HG03378 (cell line): Measurements from ENCODE around the gene OR9Q2.
"Not testable (repeated sequence)": the region's sequence is repeated elsewhere in the genome, so short reads cannot be mapped to it uniquely, and the experiment has no call there.

Source experiments
- ATAC-seq: cut with Tn5 transposase; IDR thresholded peaks from one replicate; pipeline ENCODE4 v1.9.1; 2021; ENCODE audit warnings: mild to moderate bottlenecking, moderate library complexity; ENCODE audit not compliant: unreplicated experiment

OR9Q2 gene

GRCh38 chr11:58188770-58189169 lies at the start of gene OR9Q2:
OR9Q2 (plus strand) TSS chr11:58189070; CDS start chr11:58190491, 1,421 bp downstream.
- no peak for ATAC-seq

GRCh38 chr11:58142761-58143160 lies 46.1 kb upstream of the OR9Q2 start:
- no peak for ATAC-seq

- ATAC-seq = no peak
These were observed 36.1 kb upstream of the OR9Q2 start for GRCh38 chr11:58152781-58153180.

- no peak for ATAC-seq
These were observed 24.5 kb upstream of the OR9Q2 start for GRCh38 chr11:58164389-58164788.

GRCh38 chr11:58164990-58165389 lies 23.9 kb upstream of the OR9Q2 start:
- ATAC-seq = no peak

- no peak for ATAC-seq
These were observed 23.3 kb upstream of the OR9Q2 start for GRCh38 chr11:58165504-58166106.

- ATAC-seq = no peak
These were observed 11.3 kb upstream of the OR9Q2 start for GRCh38 chr11:58177409-58178054.

- ATAC-seq = no peak
These were observed 10.4 kb upstream of the OR9Q2 start for GRCh38 chr11:58178444-58178843.

- no peak for ATAC-seq
These were observed 9.2 kb upstream of the OR9Q2 start for GRCh38 chr11:58179648-58180047.

- no peak for ATAC-seq
These were observed 1.9 kb upstream of the OR9Q2 start for GRCh38 chr11:58186938-58187337.

- ATAC-seq = no peak
These were observed 3.4 kb downstream of the OR9Q2 start for GRCh38 chr11:58192229-58192628.

GRCh38 chr11:58193391-58193790 lies 4.5 kb downstream of the OR9Q2 start:
- no peak for ATAC-seq

GRCh38 chr11:58195939-58196338 lies 7.1 kb downstream of the OR9Q2 start:
- ATAC-seq = no peak

- ATAC-seq = no peak
These were observed 10.4 kb downstream of the OR9Q2 start for GRCh38 chr11:58199271-58199670.

- ATAC-seq = no peak
These were observed 15.2 kb downstream of the OR9Q2 start, which contains the start of gene OR1S2 for GRCh38 chr11:58204042-58204441. OR1S2 (minus strand) TSS chr11:58204142; CDS start chr11:58204142, 0 bp downstream.

GRCh38 chr11:58212420-58212819 lies 23.6 kb downstream of the OR9Q2 start, which contains the start of gene OR1S1:
OR1S1 (plus strand) TSS chr11:58212720.
- ATAC-seq = not testable (repeated sequence)

- ATAC-seq = no peak
These were observed 27.6 kb downstream of the OR9Q2 start for GRCh38 chr11:58216476-58216875.

- ATAC-seq = no peak
These were observed 33.9 kb downstream of the OR9Q2 start for GRCh38 chr11:58222721-58223120.

- no peak for ATAC-seq
These were observed 39.2 kb downstream of the OR9Q2 start for GRCh38 chr11:58227956-58228615.
